Peyer's patch (tissue), 4 donors: Measurements from ENCODE around the gene LUC7L3.

ENCODE experiments used
- CTCF ChIP-seq, 6 experiments: fragments of 450-650 bp in 4 of 6; fragments of 200-600 bp in 2 of 6; sonication (generic) in 1 of 6; IDR thresholded peaks; one replicate each; pipeline ENCODE4 v1.5.1; 2017 to 2019; ENCODE audit warnings: antibody characterized with exemption in 6 of 6, mild to moderate bottlenecking in 3 of 6, moderate library complexity in 1 of 6
- POLR2A ChIP-seq, 2 donors: fragments of 450-650 bp; IDR thresholded peaks; one replicate each; pipeline ENCODE4 v1.5.1; 2017; ENCODE audit warnings: antibody characterized with exemption in 2 of 2, mild to moderate bottlenecking in 2 of 2, moderate library complexity in 2 of 2

DNA sequence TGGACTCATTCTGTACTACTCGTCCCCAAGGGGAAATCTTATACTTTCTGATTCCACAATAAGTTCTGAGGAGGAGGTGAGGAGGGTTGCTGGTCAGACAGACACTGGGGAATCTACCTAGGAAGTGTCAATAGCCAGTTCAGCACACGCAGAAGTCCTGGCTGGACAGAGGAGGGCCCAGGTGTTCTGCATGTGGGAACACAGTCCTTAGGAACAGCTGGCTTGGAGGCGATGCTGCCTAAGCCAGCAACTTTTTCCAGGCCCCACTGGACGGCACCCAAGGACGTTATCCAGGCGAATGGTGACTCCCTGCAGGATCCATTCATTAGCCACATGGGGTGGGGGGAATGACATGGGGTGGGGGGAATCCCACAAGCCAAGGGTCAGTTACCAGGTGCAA lies 86.1 kb downstream of the LUC7L3 start:
- TF ChIP-seq POLR2A (IDR thresholded peaks at IDR 0.05): no peak
- no peak for TF ChIP-seq CTCF (IDR thresholded peaks at IDR 0.05)
